Endothelial cell of umbilical vein (primary cell): ENCODE data around the gene NFKBIL1. TPM values are rescaled to one million over a fixed set of nuclear protein-coding genes. Genes with fewer than 3 reads are reported as not detected.
"Not testable (repeated sequence)": the region's sequence is repeated elsewhere in the genome, so short reads cannot be mapped to it uniquely, and the experiment has no call there.

Source experiments
- BruUV-seq: library from RNA; stranded (reverse); fragments of 400-500 nt; replicated peaks from 2 replicates; lab custom pipeline; 2021; lab: Mats Ljungman, UMichigan
- CTCF ChIA-PET: fragments of 300-600, 350-600 bp; sonication (Branson Sonifier 250); formaldehyde crosslinking; loops from one replicate; lab custom pipeline; 2021; ENCODE audit warnings: antibody characterized with exemption, inconsistent platforms; lab: Charles Lee
- POLR2A ChIA-PET: fragments of 300-600, 350-600 bp; sonication (Branson Sonifier 250); formaldehyde crosslinking; loops from one replicate; lab custom pipeline; 2021; ENCODE audit warnings: antibody characterized with exemption, inconsistent platforms; lab: Charles Lee
- DNase-seq: peaks from one replicate; pipeline ENCODE4 v3.0.0-alpha.2; 2011; ENCODE audit warnings: low read depth, low spot score
- FAIRE-seq: peaks from 2 replicates; lab custom pipeline; 2011; peaks lifted over from hg19 to GRCh38; lab: Jason Lieb, UNC
- H2AFZ ChIP-seq: 2 replicates; pipeline ENCODE4 v1.6.0; 2012; ENCODE audit warnings: low read depth, low read length, control low read depth, inconsistent platforms
- H3K27ac ChIP-seq: 2 replicates; pipeline ENCODE4 v1.5.1; 2011; ENCODE audit warnings: low read depth, mild to moderate bottlenecking, control low read depth, low read length, moderate library complexity; ENCODE audit not compliant: insufficient read depth
- H3K27me3 ChIP-seq, 2 experiments: 2 replicates each; pipeline versions ENCODE4 v1.6.0 to v1.6.1; 2011; ENCODE audit warnings: low read length in 2 of 2, mixed read lengths in 1 of 2; ENCODE audit not compliant: control insufficient read depth in 2 of 2, insufficient read depth in 2 of 2
- H3K36me3 ChIP-seq, 2 experiments: 2 replicates in 1 of 2; 3 replicates in 1 of 2; pipeline ENCODE4 v1.5.1; 2011; ENCODE audit warnings: low read length in 2 of 2, mild to moderate bottlenecking in 1 of 2, moderate library complexity in 1 of 2; ENCODE audit not compliant: control insufficient read depth in 2 of 2, insufficient read depth in 2 of 2; ENCODE audit errors: extremely low read depth in 1 of 2
- H3K4me1 ChIP-seq: 3 replicates; pipeline ENCODE4 v1.5.1; 2011; ENCODE audit warnings: mild to moderate bottlenecking, low read length; ENCODE audit not compliant: control insufficient read depth, insufficient read depth; ENCODE audit errors: extremely low read depth
- H3K4me2 ChIP-seq: 2 replicates; pipeline ENCODE4 v1.6.1; 2011; ENCODE audit warnings: low read length, control low read depth, mixed read lengths; ENCODE audit not compliant: insufficient read depth
- H3K4me3 ChIP-seq, 3 experiments: fragments of 200-600 bp in 1 of 3; sonication (generic), shearing (Covaris generic) in 1 of 3; replicated peaks in 1 of 3; 2 replicates each; pipeline ENCODE4 v1.5.1; 2011 to 2016; ENCODE audit warnings: control low read depth in 3 of 3, low read length in 3 of 3, mild to moderate bottlenecking in 2 of 3, inconsistent platforms in 1 of 3, low read depth in 1 of 3, moderate library complexity in 1 of 3; ENCODE audit not compliant: insufficient read depth in 1 of 3
- H3K79me2 ChIP-seq: 2 replicates; pipeline ENCODE4 v1.6.0; 2012; ENCODE audit warnings: low read length, inconsistent platforms; ENCODE audit not compliant: control insufficient read depth, insufficient read depth
- H3K9ac ChIP-seq: replicated peaks from 2 replicates; pipeline ENCODE3; 2011; ENCODE audit warnings: low read length, control low read depth; ENCODE audit not compliant: insufficient read depth; ENCODE audit errors: extremely low read depth
- H3K9me1 ChIP-seq: replicated peaks from 3 replicates; pipeline ENCODE4 v1.6.0; 2011; ENCODE audit warnings: mild to moderate bottlenecking, low read length; ENCODE audit not compliant: control insufficient read depth, insufficient read depth; ENCODE audit errors: extremely low read depth
- H3K9me3 ChIP-seq: replicated peaks from 2 replicates; pipeline ENCODE4 v1.5.1; 2012; ENCODE audit warnings: low read length, inconsistent platforms; ENCODE audit not compliant: control insufficient read depth, insufficient read depth
- H4K20me1 ChIP-seq: replicated peaks from 2 replicates; pipeline ENCODE3; 2011; ENCODE audit warnings: mild to moderate bottlenecking, low read length; ENCODE audit not compliant: control insufficient read depth, insufficient read depth; ENCODE audit errors: extremely low read depth
- CTCF ChIP-seq, 2 donors: IDR thresholded peaks; 1 replicate in 1 of 2; 2 replicates in 1 of 2; pipeline ENCODE4 v1.5.1; 2011; ENCODE audit warnings: low read length in 2 of 2, mild to moderate bottlenecking in 2 of 2, moderate library complexity in 2 of 2, control low read depth in 1 of 2, inconsistent platforms in 1 of 2, low read depth in 1 of 2; ENCODE audit not compliant: insufficient read depth in 1 of 2; ENCODE audit errors: extremely low read depth in 1 of 2
- EZH2 ChIP-seq: IDR thresholded peaks from 2 replicates; pipeline ENCODE4 v1.6.1; 2012; ENCODE audit warnings: borderline replicate concordance, low read depth, mild to moderate bottlenecking, moderate library complexity, low read length, inconsistent platforms; ENCODE audit not compliant: severe bottlenecking
- JUN ChIP-seq: IDR thresholded peaks from 2 replicates; pipeline ENCODE4 v1.6.1; 2011; ENCODE audit warnings: borderline replicate concordance, low read depth; ENCODE audit not compliant: insufficient read length, insufficient read depth
- MYC ChIP-seq: IDR thresholded peaks from one replicate; pipeline ENCODE4 v1.6.1; 2011; ENCODE audit warnings: mild to moderate bottlenecking, low read depth, low read length
- POLR2A ChIP-seq: IDR thresholded peaks from 2 replicates; pipeline ENCODE4 v1.6.1; 2012; ENCODE audit warnings: low read depth, mild to moderate bottlenecking, control low read depth, low read length
- POLR2AphosphoS5 ChIP-seq: IDR thresholded peaks from 2 replicates; pipeline ENCODE4 v1.6.1; 2012; ENCODE audit warnings: low read depth, mild to moderate bottlenecking, control low read depth, low read length, moderate library complexity; ENCODE audit not compliant: insufficient read depth
- dilution Hi-C: fragments of 300-500 bp; cut with MboI; formaldehyde crosslinking; loops from one replicate; pipeline ENCODE4 v1.15.0; 2019; ENCODE audit warnings: low sequenced_read_pairs; ENCODE audit not compliant: extremely low pct_ligation_motif_present
- intact Hi-C: fragments of 100-400 bp; cut with micrococcal nuclease; formaldehyde crosslinking; loops from one replicate; pipeline ENCODE4 v1.10.0; 2022
- polyA plus RNA-seq, 4 experiments: library from polyadenylated mRNA; depleted of rRNA in 3 of 4; stranded (reverse) in 3 of 4; unstranded in 1 of 4; fragments of >200 nt; gene quantifications; 2 replicates each; pipeline versions ENCODE4 v1.2.1 to v1.2.3, GENCODE V29; 2011 to 2012; ENCODE audit warnings: missing spikeins in 1 of 4
- total RNA-seq: library from RNA; stranded (reverse); gene quantifications from 2 replicates; pipeline ENCODE4 v1.2.3, GENCODE V29; 2021

The NFKBIL1 gene
- total and polyA plus RNA-seq, 2 donors (not counting 3 experiments of a cell fraction or from before 2014, with no cell fraction given) = 9.9 to 15.5 TPM

GRCh38 chr6:31551371-31551770 lies 4.0 kb downstream of the NFKBIL1 start:
- intact Hi-C loops = loop anchor here (1.0 kb wide), 3 partner anchors 9 to 47 kb away; no protein-coding TSS in a partner anchor
- DNase-seq = peak; percentile 83
- peak; percentile 70 to 74 for TF ChIP-seq CTCF (IDR thresholded peaks at IDR 0.05; ENCODE audit: extremely low read depth in 1 of 2, insufficient read depth in 1 of 2, low read depth in 1 of 2, low read length in 2 of 2)
- H3K79me2 ChIP-seq, H3K27me3 ChIP-seq, H3K4me2 ChIP-seq, H3K9me1 ChIP-seq, H3K9me3 ChIP-seq, H3K9ac ChIP-seq, H2AFZ ChIP-seq, H3K4me3 ChIP-seq, dilution Hi-C loops, H3K36me3 ChIP-seq, H4K20me1 ChIP-seq, BruUV-seq, H3K27ac ChIP-seq: not testable (repeated sequence)
- ChIA-PET POLR2A (interaction anchor here (0.6 to 2.5 kb wide), 4 partner anchors 10 to 46 kb away, joined by 3 to 22 read pairs (median 4); partner anchors contain the start of gene DDX39B), CTCF (interaction anchor here (0.7 to 31.0 kb wide), 23 partner anchors 9 to 401 kb away, joined by 3 to 1517 read pairs (median 7); partner anchors contain the start of genes BAG6, DDX39B, LST1 and LTB)
- H3K4me1 ChIP-seq = peaks cover 16% of the 10 kb centered on the region
- FAIRE-seq = peak; percentile 84

DNA sequence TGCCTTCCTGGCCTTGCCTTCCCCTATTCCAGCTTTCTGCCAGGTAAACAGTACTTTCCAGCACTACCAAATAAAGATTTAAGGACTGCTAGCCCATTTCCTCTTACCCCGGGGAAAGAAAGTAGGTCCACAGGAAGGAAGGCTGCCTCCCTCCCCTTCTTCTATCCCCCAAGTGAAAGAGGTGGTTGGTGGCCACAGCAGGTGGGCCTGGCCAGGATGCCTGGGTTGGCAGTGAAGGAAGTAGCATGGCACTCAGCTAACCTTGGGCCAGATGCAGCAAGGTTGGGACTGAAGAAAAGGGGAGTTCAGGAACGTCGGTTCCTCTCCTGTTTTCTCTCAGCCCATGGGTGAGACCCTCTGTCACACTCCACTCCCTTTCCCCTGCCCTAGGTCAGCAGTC lies 8.9 kb downstream of the NFKBIL1 start:
- FAIRE-seq = no peak
- DNase-seq = no peak
- intact Hi-C loops = no loop called here
- H3K9me3 ChIP-seq = no peaks in the 10 kb centered on the region
- TF ChIP-seq CTCF (IDR thresholded peaks at IDR 0.05; ENCODE audit: extremely low read depth in 1 of 2, insufficient read depth in 1 of 2, low read depth in 1 of 2, low read length in 2 of 2) = no peak
- TF ChIP-seq POLR2AphosphoS5 = no peak
- no peak for TF ChIP-seq JUN
- TF ChIP-seq POLR2A = no peak
- no peak for TF ChIP-seq MYC
- TF ChIP-seq EZH2 = no peak
- no TSS peak for BruUV-seq
- H2AFZ ChIP-seq = no peak overlapping the region
- H3K4me3 ChIP-seq = no peak overlapping the region
- ChIA-PET CTCF (interaction anchor here (1.4 to 31.0 kb wide), 2 partner anchors 10 to 32 kb away, joined by 7 to 1517 read pairs; partner anchors contain the start of genes ATP6V1G2, LST1, LTB and NCR3), POLR2A (no interaction called here)
- H3K36me3 ChIP-seq = peaks cover 2 to 10% of the 10 kb centered on the region in 2 experiments
- H3K27ac ChIP-seq = no peak overlapping the region
- no peaks in the 10 kb centered on the region for H3K9me1 ChIP-seq
- H4K20me1 ChIP-seq = no peaks in the 10 kb centered on the region
- dilution Hi-C loops = no loop called here
- H3K27me3 ChIP-seq = no peaks in the 10 kb centered on the region
- no peak overlapping the region for H3K4me2 ChIP-seq
- H3K79me2 ChIP-seq = peaks cover 7% of the 10 kb centered on the region
- H3K9ac ChIP-seq = no peak overlapping the region
- H3K4me1 ChIP-seq = peaks cover 44% of the 10 kb centered on the region
